ENCODE data around the gene MAP1LC3B2. TPM values are rescaled to one million over a fixed set of nuclear protein-coding genes. Genes with fewer than 3 reads are reported as not detected.

MAP1LC3B2 gene
- total RNA-seq, 1 donor from 2014 or later = 5.8 TPM

DNA sequence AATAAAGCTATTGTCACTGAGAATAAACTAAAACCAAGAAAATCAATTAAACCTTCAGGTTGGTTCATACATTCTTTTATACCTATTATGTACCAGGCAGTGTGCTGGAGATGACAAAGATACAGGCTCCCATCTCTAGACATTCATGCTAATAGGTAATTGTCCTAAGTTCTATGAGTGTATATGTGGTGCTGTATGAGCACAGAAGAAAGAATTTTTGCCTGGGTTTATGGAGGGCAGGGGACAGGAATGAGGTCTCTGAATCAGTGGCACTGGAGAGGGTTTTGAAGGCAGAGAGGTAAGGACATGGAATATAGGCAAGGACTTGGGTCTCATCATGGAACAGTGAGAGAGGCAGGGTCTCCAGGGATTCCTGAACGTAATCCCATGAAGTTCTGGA is 38.7 kb downstream of the MAP1LC3B2 start:
- H3K27ac ChIP-seq (ENCODE audit: low read depth, low read length) = no peak overlapping the region
- H2AFZ ChIP-seq (ENCODE audit: low read depth, low read length) = no peak overlapping the region
- no peak for DNase-seq (ENCODE audit: low read depth)
- H3K4me2 ChIP-seq (ENCODE audit: low read length) = no peak overlapping the region
- no peak overlapping the region for H3K9ac ChIP-seq (ENCODE audit: low read length)
- peaks cover 7% of the 10 kb centered on the region for H3K27me3 Mint-ChIP-seq (ENCODE audit: low read depth, unreplicated experiment)
- TF ChIP-seq EZH2 (IDR thresholded peaks at IDR 0.05; ENCODE audit: insufficient read depth, low read length) = no peak
- TF ChIP-seq, protein P1, sequence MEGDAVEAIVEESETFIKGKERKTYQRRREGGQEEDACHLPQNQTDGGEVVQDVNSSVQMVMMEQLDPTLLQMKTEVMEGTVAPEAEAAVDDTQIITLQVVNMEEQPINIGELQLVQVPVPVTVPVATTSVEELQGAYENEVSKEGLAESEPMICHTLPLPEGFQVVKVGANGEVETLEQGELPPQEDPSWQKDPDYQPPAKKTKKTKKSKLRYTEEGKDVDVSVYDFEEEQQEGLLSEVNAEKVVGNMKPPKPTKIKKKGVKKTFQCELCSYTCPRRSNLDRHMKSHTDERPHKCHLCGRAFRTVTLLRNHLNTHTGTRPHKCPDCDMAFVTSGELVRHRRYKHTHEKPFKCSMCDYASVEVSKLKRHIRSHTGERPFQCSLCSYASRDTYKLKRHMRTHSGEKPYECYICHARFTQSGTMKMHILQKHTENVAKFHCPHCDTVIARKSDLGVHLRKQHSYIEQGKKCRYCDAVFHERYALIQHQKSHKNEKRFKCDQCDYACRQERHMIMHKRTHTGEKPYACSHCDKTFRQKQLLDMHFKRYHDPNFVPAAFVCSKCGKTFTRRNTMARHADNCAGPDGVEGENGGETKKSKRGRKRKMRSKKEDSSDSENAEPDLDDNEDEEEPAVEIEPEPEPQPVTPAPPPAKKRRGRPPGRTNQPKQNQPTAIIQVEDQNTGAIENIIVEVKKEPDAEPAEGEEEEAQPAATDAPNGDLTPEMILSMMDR (IDR thresholded peaks at IDR 0.05; ENCODE audit: insufficient read depth, low read depth, low read length) = no peak
- peaks cover 12% of the 10 kb centered on the region for H3K4me1 Mint-ChIP-seq (ENCODE audit: low read depth, unreplicated experiment)
- H3K4me3 ChIP-seq (ENCODE audit: insufficient read depth, low read depth, low read length) = no peak overlapping the region
- FAIRE-seq = no peak
- peaks cover 3% of the 10 kb centered on the region for H3K9me3 Mint-ChIP-seq (ENCODE audit: unreplicated experiment)
- H3K36me3 ChIP-seq (ENCODE audit: insufficient read depth, low read length) = no peaks in the 10 kb centered on the region
- H3K79me2 ChIP-seq (ENCODE audit: insufficient read depth, low read length) = no peaks in the 10 kb centered on the region
- H3K27me3 ChIP-seq (ENCODE audit: insufficient read depth, low read length) = no peaks in the 10 kb centered on the region
- H3K4me3 Mint-ChIP-seq (ENCODE audit: unreplicated experiment) = no peak overlapping the region
- no peak overlapping the region for H3K27ac Mint-ChIP-seq (ENCODE audit: unreplicated experiment)
- H3K4me1 ChIP-seq (ENCODE audit: insufficient read depth, low read length) = peaks cover 22% of the 10 kb centered on the region
- no peaks in the 10 kb centered on the region for H4K20me1 ChIP-seq (ENCODE audit: insufficient read depth, low read length)
- H3K36me3 Mint-ChIP-seq (ENCODE audit: low read depth, unreplicated experiment) = no peaks in the 10 kb centered on the region
- no peaks in the 10 kb centered on the region for H3K9me3 ChIP-seq (ENCODE audit: insufficient read depth, low read depth, low read length)

DNA sequence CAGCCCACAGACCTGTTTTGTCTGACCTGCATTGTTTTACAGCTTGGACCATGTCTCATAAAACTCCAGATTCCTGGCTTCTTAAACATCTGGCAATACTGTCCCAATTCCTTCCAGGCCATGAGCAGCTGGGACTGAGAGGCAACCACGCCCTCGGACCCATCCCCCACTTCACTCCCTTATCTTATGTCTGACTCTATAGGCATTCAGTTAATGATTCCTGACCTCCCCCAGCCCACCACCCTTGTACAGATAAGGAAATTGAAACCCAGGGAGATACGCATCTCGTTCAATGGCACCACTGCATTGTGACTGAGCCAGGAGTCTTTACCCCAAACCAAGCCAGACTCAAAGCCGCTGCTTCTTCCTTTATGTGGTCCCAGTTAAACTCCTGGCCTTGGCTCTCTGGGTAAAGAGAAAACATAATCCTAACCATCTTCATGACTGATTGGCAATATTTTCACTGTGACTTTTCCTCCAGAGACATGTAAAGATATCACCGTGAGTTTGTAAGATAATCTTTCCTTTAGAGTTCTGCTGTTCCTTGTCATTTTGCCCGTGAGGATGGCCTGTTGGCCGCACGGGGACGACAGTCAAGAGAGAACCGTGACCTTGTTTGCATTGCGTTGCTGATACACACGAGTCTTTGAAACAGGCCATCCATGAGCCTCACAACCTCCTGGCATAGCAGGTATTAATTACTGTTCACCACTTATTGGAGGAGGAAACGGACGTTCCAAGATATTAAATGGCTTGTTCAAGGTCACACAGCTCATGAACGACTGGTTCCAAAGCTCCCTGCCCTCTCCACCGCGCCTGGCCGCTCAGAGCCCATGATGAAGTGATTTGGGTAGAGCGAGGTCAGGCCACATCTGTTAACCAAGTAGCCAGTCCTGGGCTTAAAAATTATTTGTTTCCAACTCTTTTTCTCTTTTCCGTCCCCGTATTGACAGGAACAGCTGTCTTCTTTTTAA is 39.4 kb downstream of the MAP1LC3B2 start:
- Mint-ChIP-seq H3K9me3 (ENCODE audit: unreplicated experiment) (peaks cover 3% of the 10 kb centered on the region), H3K27me3 (ENCODE audit: low read depth, unreplicated experiment) (peaks cover 7% of the 10 kb centered on the region), H3K36me3 (ENCODE audit: low read depth, unreplicated experiment) (no peaks in the 10 kb centered on the region), H3K4me1 (ENCODE audit: low read depth, unreplicated experiment) (peaks cover 12% of the 10 kb centered on the region), H3K4me3 (ENCODE audit: unreplicated experiment) (no peak overlapping the region), H3K27ac (ENCODE audit: unreplicated experiment) (peak overlapping the region; percentile 76)
- Histone ChIP-seq H3K4me2 (ENCODE audit: low read length) (peak overlapping the region; percentile 84), H3K27ac (ENCODE audit: low read depth, low read length) (no peak overlapping the region), H4K20me1 (ENCODE audit: insufficient read depth, low read length) (no peaks in the 10 kb centered on the region), H3K9ac (ENCODE audit: low read length) (peak overlapping the region; percentile 74), H2AFZ (ENCODE audit: low read depth, low read length) (peak overlapping the region; percentile 93), H3K36me3 (ENCODE audit: insufficient read depth, low read length) (no peaks in the 10 kb centered on the region), H3K4me1 (ENCODE audit: insufficient read depth, low read length) (peaks cover 22% of the 10 kb centered on the region), H3K4me3 (ENCODE audit: insufficient read depth, low read depth, low read length) (no peak overlapping the region), H3K27me3 (ENCODE audit: insufficient read depth, low read length) (no peaks in the 10 kb centered on the region), H3K9me3 (ENCODE audit: insufficient read depth, low read depth, low read length) (no peaks in the 10 kb centered on the region), H3K79me2 (ENCODE audit: insufficient read depth, low read length) (no peaks in the 10 kb centered on the region)
- TF ChIP-seq, protein P1 (IDR thresholded peaks at IDR 0.05; ENCODE audit: insufficient read depth, low read depth, low read length) = no peak
- TF ChIP-seq EZH2 (IDR thresholded peaks at IDR 0.05; ENCODE audit: insufficient read depth, low read length) = no peak
- DNase-seq (ENCODE audit: low read depth) (no peak), FAIRE-seq (no peak)
